ENCODE data around the gene NFKBIB.
"Not testable (repeated sequence)": the region's sequence is repeated elsewhere in the genome, so short reads cannot be mapped to it uniquely, and the experiment has no call there.

- TF ChIP-seq CTCF, POLR2A (IDR thresholded peaks at IDR 0.05): not testable (repeated sequence)
These were observed 15.1 kb upstream of the NFKBIB start for GRCh38 chr19:38884691-38885090.
